Gastrocnemius medialis (tissue), 4 donors: ENCODE measurements around the gene TYRO3. TPM values are rescaled to one million over a fixed set of nuclear protein-coding genes. Genes with fewer than 3 reads are reported as not detected.

ENCODE experiments used
- ATAC-seq, 2 donors: fragments of 150-250 bp; one replicate each; pipeline ENCODE4 v1.9.1; 2016
- DNase-seq, 2 donors: peaks; one replicate each; pipeline ENCODE4 v3.0.0-alpha.2; 2019
- H3K27ac ChIP-seq, 4 donors: fragments of 200-600 bp; sonication (generic); 1 replicate in 1 of 4; 2 replicates in 3 of 4; pipeline ENCODE4 v1.5.1; 2016 to 2018; ENCODE audit warnings: mild to moderate bottlenecking in 2 of 4, moderate library complexity in 1 of 4
- H3K27me3 ChIP-seq, 3 donors: fragments of 200-600 bp; sonication (generic) in 2 of 3; 1 replicate in 1 of 3; 2 replicates in 2 of 3; pipeline versions ENCODE4 v1.5.1 to v1.6.0; 2016 to 2019; ENCODE audit warnings: mild to moderate bottlenecking in 1 of 3, moderate library complexity in 1 of 3
- H3K36me3 ChIP-seq, 2 donors: fragments of 200-600 bp; sonication (generic) in 1 of 2; one replicate each; pipeline ENCODE4 v1.5.1; 2017 to 2018
- H3K4me1 ChIP-seq, 2 donors: fragments of 200-600 bp; sonication (generic) in 1 of 2; one replicate each; pipeline ENCODE4 v1.5.1; 2016 to 2017; ENCODE audit warnings: mild to moderate bottlenecking in 2 of 2
- H3K4me3 ChIP-seq, 4 donors: fragments of 200-600 bp; sonication (generic) in 3 of 4; 1 replicate in 1 of 4; 2 replicates in 3 of 4; pipeline ENCODE4 v1.5.1; 2016 to 2019; ENCODE audit warnings: mild to moderate bottlenecking in 2 of 4
- H3K9me3 ChIP-seq, 3 donors: fragments of 200-600 bp; sonication (generic) in 2 of 3; 1 replicate in 1 of 3; 2 replicates in 2 of 3; pipeline ENCODE4 v1.5.1; 2016 to 2019
- POLR2A ChIP-seq, 2 donors: fragments of 450-650 bp; IDR thresholded peaks; one replicate each; pipeline ENCODE4 v1.6.1; 2017; ENCODE audit warnings: antibody characterized with exemption in 2 of 2, mild to moderate bottlenecking in 2 of 2, moderate library complexity in 2 of 2
- in situ Hi-C, 4 donors: fragments of 200-750 bp; cut with MboI; loops; one replicate each; pipeline versions ENCODE4 v1.15.0 to v1.8.0; 2017; ENCODE audit warnings: low sequenced_read_pairs in 4 of 4
- intact Hi-C: fragments of 100-400 bp; cut with DNase I; formaldehyde crosslinking; loops from one replicate; pipeline ENCODE4 v1.15.1; 2023; ENCODE audit warnings: low total_unique reads
- total RNA-seq, 4 donors: library from RNA; depleted of rRNA; stranded (reverse); fragments of >200 nt; gene quantifications; one replicate each; pipeline versions ENCODE4 v1.1.0 to v1.2.3, GENCODE V29; 2016
- TF ChIP-seq, protein P1 (sequence below), 5 experiments: fragments of 450-650 bp in 3 of 5; fragments of 200-600 bp in 2 of 5; sonication (generic) in 2 of 5; IDR thresholded peaks in 4 of 5; conservative IDR thresholded peaks in 1 of 5; 1 replicate in 4 of 5; 2 replicates in 1 of 5; pipeline ENCODE4 v1.5.1; 2016 to 2019; ENCODE audit warnings: antibody characterized with exemption in 5 of 5, mild to moderate bottlenecking in 3 of 5, moderate library complexity in 3 of 5

The TYRO3 gene
- total RNA-seq, 4 donors from 2014 or later = 1.6 to 4.4 (median 2.4) TPM

- TF ChIP-seq, protein P1, sequence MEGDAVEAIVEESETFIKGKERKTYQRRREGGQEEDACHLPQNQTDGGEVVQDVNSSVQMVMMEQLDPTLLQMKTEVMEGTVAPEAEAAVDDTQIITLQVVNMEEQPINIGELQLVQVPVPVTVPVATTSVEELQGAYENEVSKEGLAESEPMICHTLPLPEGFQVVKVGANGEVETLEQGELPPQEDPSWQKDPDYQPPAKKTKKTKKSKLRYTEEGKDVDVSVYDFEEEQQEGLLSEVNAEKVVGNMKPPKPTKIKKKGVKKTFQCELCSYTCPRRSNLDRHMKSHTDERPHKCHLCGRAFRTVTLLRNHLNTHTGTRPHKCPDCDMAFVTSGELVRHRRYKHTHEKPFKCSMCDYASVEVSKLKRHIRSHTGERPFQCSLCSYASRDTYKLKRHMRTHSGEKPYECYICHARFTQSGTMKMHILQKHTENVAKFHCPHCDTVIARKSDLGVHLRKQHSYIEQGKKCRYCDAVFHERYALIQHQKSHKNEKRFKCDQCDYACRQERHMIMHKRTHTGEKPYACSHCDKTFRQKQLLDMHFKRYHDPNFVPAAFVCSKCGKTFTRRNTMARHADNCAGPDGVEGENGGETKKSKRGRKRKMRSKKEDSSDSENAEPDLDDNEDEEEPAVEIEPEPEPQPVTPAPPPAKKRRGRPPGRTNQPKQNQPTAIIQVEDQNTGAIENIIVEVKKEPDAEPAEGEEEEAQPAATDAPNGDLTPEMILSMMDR (IDR thresholded peaks at IDR 0.05 in 4 of 5, conservative IDR thresholded peaks at IDR 0.05 in 1 of 5) = no peak
- TF ChIP-seq POLR2A (IDR thresholded peaks at IDR 0.05) = no peak
- Histone ChIP-seq H3K27ac (peak overlapping the region; percentile 78 to 89 (median 86)), H3K27me3 (no peaks in the 10 kb centered on the region), H3K4me1 (peaks cover 8 to 10% of the 10 kb centered on the region in 2 donors), H3K4me3 (peak overlapping the region; percentile 69 to 96 (median 90)), H3K36me3 (no peaks in the 10 kb centered on the region), H3K9me3 (no peaks in the 10 kb centered on the region)
- in situ Hi-C loops (no loop called here), intact Hi-C loops (loop anchor here (5.0 kb wide), 2 partner anchors 79 to 119 kb away; partner anchors contain the start of gene MGA)
- ATAC-seq (no peak), DNase-seq (no peak)
These were observed 15.5 kb upstream of the TYRO3 start for GRCh38 chr15:41543521-41543870.

GRCh38 chr15:41544650-41545015, 14.4 kb upstream of the TYRO3 start:
- in situ Hi-C loops = no loop called here
- H3K36me3 ChIP-seq = no peaks in the 10 kb centered on the region
- ATAC-seq (peak; percentile 14 to 35), DNase-seq (peak in 1 of 2 donors; percentile 54)
- peaks cover 8 to 10% of the 10 kb centered on the region in 2 donors for H3K4me1 ChIP-seq
- TF ChIP-seq, protein P1 (IDR thresholded peaks at IDR 0.05 in 4 of 5, conservative IDR thresholded peaks at IDR 0.05 in 1 of 5) = no peak
- TF ChIP-seq POLR2A (IDR thresholded peaks at IDR 0.05) = no peak
- H3K9me3 ChIP-seq = no peaks in the 10 kb centered on the region
- intact Hi-C loops = loop anchor here (5.0 kb wide), 2 partner anchors 78 to 118 kb away; partner anchors contain the start of gene MGA
- peak overlapping the region; percentile 69 to 96 (median 90) for H3K4me3 ChIP-seq
- no peaks in the 10 kb centered on the region for H3K27me3 ChIP-seq
- H3K27ac ChIP-seq = peak overlapping the region; percentile 78 to 89 (median 86)

GRCh38 chr15:41545218-41545617, 13.8 kb upstream of the TYRO3 start:
- peaks cover 8 to 10% of the 10 kb centered on the region in 2 donors for H3K4me1 ChIP-seq
- TF ChIP-seq, protein P1 (IDR thresholded peaks at IDR 0.05 in 4 of 5, conservative IDR thresholded peaks at IDR 0.05 in 1 of 5) = no peak
- in situ Hi-C loops = no loop called here
- H3K27me3 ChIP-seq = no peaks in the 10 kb centered on the region
- H3K36me3 ChIP-seq = no peaks in the 10 kb centered on the region
- no peak overlapping the region for H3K4me3 ChIP-seq
- H3K9me3 ChIP-seq = no peaks in the 10 kb centered on the region
- ATAC-seq (no peak), DNase-seq (no peak)
- H3K27ac ChIP-seq = no peak overlapping the region
- intact Hi-C loops = no loop called here

GRCh38 chr15:41546851-41547786, 11.9 kb upstream of the TYRO3 start:
- H3K36me3 ChIP-seq = no peaks in the 10 kb centered on the region
- ATAC-seq (no peak), DNase-seq (no peak)
- intact Hi-C loops = no loop called here
- H3K27ac ChIP-seq = no peak overlapping the region
- in situ Hi-C loops = no loop called here
- no peaks in the 10 kb centered on the region for H3K27me3 ChIP-seq
- H3K9me3 ChIP-seq = no peaks in the 10 kb centered on the region
- TF ChIP-seq POLR2A (IDR thresholded peaks at IDR 0.05) = no peak
- TF ChIP-seq, protein P1 (IDR thresholded peaks at IDR 0.05 in 4 of 5, conservative IDR thresholded peaks at IDR 0.05 in 1 of 5) = no peak
- no peak overlapping the region for H3K4me3 ChIP-seq
- peaks cover 8 to 10% of the 10 kb centered on the region in 2 donors for H3K4me1 ChIP-seq
